Activated naive CD4-positive, alpha-beta T cell treated with anti-CD3 and anti-CD28 coated beads, Interleukin-2, amount 50 U/mL, for 72 hours (primary cell): Measurements from ENCODE around the gene PHKG2. TPM values are rescaled to one million over a fixed set of nuclear protein-coding genes. Genes with fewer than 3 reads are reported as not detected.

Experiments used
- ATAC-seq, 2 donors: fragments of 150-1000 bp; cut with Tn5 transposase; 2 replicates each; pipeline ENCODE4 v1.10.0; 2021; ENCODE audit warnings: mild to moderate bottlenecking in 2 of 2, moderate library complexity in 2 of 2
- DNase-seq, 2 donors: peaks; one replicate each; pipeline ENCODE4 v3.0.0; 2021 to 2022; ENCODE audit warnings: low spot score in 2 of 2
- H3K27ac Mint-ChIP-seq, 2 donors: one replicate each; pipeline ENCODE4 v1.8.0; 2022; ENCODE audit warnings: mild to moderate bottlenecking in 2 of 2, mixed read lengths in 2 of 2
- H3K36me3 Mint-ChIP-seq, 2 donors: one replicate each; pipeline ENCODE4 v1.8.0; 2022; ENCODE audit warnings: mixed read lengths in 2 of 2
- H3K9me3 Mint-ChIP-seq, 2 donors: one replicate each; pipeline ENCODE4 v1.8.0; 2022; ENCODE audit warnings: mixed read lengths in 2 of 2
- total RNA-seq, 2 donors: library from RNA; stranded (reverse); gene quantifications; one replicate each; pipeline ENCODE4 v1.2.3, GENCODE V29; 2022

The PHKG2 gene
- total RNA-seq, 2 donors from 2014 or later: 32.9 to 61.9 TPM

GRCh38 chr16:30722916-30723315 lies 25.3 kb upstream of the PHKG2 start:
- DNase-seq (no peak), ATAC-seq (no peak)
- Mint-ChIP-seq H3K27ac (peak overlapping the region in 1 of 2 donors; percentile 83), H3K9me3 (no peaks in the 10 kb centered on the region), H3K36me3 (peaks cover 17 to 35% of the 10 kb centered on the region in 2 donors)

DNA sequence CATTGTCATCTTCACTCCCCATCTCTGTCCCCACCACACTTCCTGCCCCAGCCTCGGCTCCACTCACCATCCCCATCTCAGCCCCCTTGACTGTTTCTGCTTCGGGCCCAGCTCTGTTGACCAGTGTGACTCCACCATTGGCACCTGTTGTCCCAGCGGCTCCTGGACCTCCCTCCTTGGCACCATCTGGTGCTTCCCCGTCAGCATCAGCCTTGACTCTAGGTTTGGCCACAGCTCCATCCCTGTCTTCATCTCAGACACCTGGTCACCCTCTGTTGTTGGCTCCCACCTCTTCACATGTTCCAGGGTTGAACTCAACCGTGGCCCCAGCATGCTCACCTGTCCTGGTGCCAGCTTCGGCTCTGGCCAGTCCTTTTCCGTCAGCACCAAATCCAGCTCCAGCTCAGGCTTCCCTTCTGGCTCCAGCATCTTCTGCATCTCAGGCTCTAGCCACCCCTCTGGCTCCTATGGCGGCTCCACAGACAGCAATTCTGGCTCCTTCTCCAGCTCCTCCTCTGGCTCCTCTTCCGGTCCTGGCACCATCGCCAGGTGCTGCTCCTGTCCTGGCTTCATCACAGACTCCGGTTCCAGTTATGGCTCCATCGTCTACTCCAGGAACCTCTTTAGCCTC lies 24.4 kb upstream of the PHKG2 start:
- H3K36me3 Mint-ChIP-seq: peaks cover 17 to 39% of the 10 kb centered on the region in 2 donors
- DNase-seq (no peak), ATAC-seq (no peak)
- no peaks in the 10 kb centered on the region for H3K9me3 Mint-ChIP-seq
- peak overlapping the region; percentile 16 to 83 for H3K27ac Mint-ChIP-seq

DNA sequence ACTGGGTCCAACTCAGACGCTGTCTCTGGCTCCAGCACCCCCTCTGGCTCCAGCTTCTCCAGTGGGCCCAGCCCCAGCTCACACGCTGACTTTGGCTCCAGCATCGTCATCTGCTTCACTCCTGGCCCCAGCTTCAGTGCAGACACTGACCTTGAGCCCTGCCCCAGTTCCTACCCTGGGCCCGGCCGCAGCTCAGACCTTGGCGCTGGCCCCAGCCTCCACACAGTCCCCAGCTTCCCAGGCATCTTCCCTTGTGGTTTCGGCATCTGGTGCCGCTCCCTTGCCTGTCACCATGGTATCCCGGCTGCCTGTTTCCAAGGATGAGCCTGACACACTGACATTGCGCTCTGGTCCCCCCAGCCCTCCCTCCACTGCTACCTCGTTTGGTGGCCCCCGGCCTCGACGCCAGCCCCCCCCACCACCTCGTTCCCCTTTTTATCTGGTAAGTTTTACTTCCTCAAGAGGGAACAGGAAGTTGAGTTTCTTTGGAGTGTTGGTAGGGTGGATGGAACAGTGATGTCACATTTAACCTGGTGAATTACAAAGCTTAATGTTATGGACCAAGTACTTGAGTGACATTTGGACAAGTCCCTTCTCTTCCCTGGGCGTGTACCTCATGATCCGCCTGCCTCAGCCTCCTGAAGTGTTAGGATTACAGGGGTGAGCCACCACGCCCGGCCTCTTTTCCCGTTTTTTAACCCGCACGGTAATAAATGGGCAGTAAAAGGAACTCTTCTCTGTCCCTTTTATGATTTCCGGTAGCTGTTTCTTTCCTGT lies 23.4 kb upstream of the PHKG2 start:
- H3K9me3 Mint-ChIP-seq: no peaks in the 10 kb centered on the region
- ATAC-seq (no peak), DNase-seq (no peak)
- peaks cover 17 to 45% of the 10 kb centered on the region in 2 donors for H3K36me3 Mint-ChIP-seq
- peak overlapping the region; percentile 73 to 83 for H3K27ac Mint-ChIP-seq

DNA sequence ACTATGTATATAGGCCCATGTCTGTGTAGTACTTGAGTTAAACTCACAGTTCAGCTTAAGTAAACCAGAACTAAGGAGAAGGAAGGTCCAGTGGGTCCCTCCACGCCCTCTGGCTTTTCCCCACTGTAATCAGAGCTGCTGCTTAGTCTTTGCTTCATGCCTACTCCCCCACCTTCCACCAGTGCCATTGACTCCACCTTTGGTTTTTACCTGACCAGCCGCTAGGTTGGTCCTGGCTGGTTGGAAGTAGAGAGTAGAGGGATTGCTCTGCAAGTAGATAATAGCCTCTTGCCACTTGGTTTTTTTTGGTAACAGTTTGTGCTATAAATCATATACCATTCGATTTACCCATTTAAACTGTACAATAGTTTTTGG lies 22.8 kb upstream of the PHKG2 start:
- no peaks in the 10 kb centered on the region for H3K9me3 Mint-ChIP-seq
- no peak for DNase-seq
- ATAC-seq: no peak
- H3K27ac Mint-ChIP-seq: peak overlapping the region; percentile 28 to 73
- peaks cover 17 to 44% of the 10 kb centered on the region in 2 donors for H3K36me3 Mint-ChIP-seq

- H3K27ac Mint-ChIP-seq: peak overlapping the region in 1 of 2 donors; percentile 18
- no peak for DNase-seq
- H3K9me3 Mint-ChIP-seq: no peaks in the 10 kb centered on the region
- ATAC-seq: no peak
- H3K36me3 Mint-ChIP-seq: peaks cover 14 to 40% of the 10 kb centered on the region in 2 donors
Measured at GRCh38 chr16:30728321-30728720, 19.9 kb upstream of the PHKG2 start.

DNA sequence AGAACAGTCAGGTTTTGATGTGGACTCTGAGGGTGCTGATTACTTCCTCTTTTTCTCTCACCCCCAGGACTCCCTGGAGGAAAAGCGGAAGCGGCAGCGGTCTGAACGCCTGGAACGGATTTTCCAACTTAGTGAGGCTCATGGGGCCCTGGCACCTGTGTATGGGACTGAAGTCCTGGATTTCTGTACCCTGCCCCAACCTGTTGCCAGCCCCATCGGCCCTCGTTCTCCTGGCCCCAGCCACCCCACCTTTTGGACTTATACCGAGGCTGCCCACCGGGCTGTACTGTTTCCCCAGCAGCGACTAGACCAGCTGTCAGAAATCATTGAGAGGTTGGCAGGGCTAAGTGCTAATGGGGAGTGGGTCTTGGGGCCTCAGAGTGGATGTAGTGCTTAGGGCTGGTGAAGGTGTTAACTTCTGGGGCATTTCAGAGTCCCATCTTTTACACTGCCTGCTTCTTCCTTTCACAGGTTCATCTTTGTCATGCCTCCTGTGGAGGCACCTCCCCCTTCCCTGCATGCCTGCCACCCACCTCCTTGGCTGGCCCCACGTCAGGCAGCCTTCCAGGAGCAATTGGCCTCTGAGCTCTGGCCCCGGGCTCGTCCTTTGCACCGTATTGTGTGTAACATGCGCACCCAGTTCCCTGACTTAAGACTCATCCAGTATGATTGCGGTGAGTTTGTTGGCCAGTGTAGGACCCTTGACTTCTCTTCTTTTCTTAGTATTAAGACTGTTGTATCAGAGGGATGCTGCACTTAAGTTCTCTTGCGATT lies 19.1 kb upstream of the PHKG2 start:
- H3K9me3 Mint-ChIP-seq: no peaks in the 10 kb centered on the region
- DNase-seq: no peak
- peaks cover 11 to 32% of the 10 kb centered on the region in 2 donors for H3K36me3 Mint-ChIP-seq
- no peak overlapping the region for H3K27ac Mint-ChIP-seq
- no peak for ATAC-seq

GRCh38 chr16:30731411-30731810 lies 16.8 kb upstream of the PHKG2 start:
- Mint-ChIP-seq H3K9me3 (no peaks in the 10 kb centered on the region), H3K27ac (peak overlapping the region; percentile 29 to 35), H3K36me3 (peaks cover 5 to 22% of the 10 kb centered on the region in 2 donors)
- ATAC-seq (peak; percentile 51 to 61), DNase-seq (no peak)

DNA sequence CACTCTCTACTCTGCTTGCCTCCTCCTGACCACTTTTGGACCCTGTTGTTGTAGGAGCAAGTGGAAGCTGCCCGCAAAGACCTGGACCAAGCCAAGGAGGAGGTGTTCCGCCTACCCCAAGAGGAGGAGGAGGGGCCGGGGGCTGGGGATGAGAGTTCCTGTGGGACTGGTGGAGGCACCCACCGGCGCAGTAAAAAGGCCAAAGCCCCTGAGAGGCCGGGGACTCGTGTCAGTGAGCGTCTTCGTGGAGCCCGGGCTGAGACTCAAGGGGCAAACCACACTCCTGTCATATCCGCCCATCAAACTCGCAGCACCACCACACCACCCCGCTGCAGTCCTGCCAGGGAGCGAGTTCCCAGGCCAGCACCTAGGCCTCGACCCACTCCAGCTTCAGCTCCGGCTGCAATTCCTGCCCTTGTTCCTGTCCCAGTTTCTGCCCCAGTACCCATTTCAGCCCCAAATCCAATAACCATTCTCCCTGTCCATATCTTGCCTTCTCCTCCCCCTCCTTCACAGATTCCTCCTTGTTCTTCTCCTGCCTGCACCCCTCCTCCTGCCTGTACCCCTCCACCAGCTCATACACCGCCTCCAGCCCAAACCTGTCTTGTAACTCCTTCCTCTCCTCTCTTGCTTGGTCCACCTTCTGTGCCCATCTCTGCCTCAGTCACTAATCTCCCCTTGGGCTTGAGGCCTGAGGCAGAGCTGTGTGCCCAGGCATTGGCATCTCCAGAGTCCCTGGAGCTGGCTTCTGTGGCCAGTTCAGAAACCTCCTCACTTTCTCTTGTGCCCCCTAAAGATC lies 11.0 kb upstream of the PHKG2 start:
- peak overlapping the region; percentile 3 to 9 for H3K27ac Mint-ChIP-seq
- H3K36me3 Mint-ChIP-seq: peaks cover 17 to 20% of the 10 kb centered on the region in 2 donors
- ATAC-seq (no peak), DNase-seq (no peak)
- H3K9me3 Mint-ChIP-seq: no peaks in the 10 kb centered on the region

- H3K9me3 Mint-ChIP-seq: no peaks in the 10 kb centered on the region
- H3K36me3 Mint-ChIP-seq: peaks cover 17 to 21% of the 10 kb centered on the region in 2 donors
- H3K27ac Mint-ChIP-seq: peak overlapping the region in 1 of 2 donors; percentile 3
- no peak for DNase-seq
- ATAC-seq: no peak
Measured at GRCh38 chr16:30737794-30738648, 10.2 kb upstream of the PHKG2 start.

DNA sequence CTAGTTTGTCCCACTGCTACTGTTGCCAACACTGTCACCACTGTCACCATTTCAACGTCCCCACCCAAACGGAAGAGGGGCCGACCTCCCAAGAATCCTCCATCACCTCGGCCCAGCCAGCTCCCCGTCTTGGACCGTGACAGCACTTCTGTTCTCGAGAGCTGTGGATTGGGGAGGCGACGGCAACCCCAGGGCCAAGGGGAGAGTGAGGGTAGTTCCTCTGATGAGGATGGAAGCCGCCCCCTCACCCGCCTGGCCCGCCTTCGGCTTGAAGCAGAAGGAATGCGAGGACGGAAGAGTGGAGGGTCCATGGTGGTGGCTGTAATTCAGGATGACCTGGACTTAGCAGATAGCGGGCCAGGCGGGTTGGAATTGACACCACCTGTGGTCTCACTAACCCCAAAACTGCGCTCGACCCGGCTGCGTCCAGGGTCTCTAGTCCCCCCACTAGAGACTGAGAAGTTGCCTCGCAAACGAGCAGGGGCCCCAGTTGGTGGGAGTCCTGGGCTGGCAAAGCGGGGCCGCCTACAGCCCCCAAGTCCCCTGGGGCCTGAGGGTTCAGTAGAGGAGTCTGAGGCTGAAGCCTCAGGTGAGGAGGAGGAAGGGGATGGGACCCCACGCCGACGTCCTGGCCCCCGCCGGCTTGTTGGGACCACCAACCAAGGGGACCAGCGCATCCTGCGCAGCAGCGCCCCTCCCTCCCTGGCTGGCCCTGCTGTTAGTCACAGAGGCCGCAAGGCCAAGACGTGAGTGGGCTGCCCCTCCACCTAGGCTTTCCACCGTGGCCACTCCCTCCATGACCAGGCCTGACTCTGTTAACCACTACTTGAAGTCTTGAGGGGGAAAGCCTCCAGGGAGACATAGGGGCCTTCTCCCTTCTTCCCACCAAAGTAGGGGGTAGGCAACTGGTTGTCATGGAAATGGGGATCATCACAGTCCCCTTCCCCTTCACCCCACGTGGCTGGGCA lies 9.0 kb upstream of the PHKG2 start:
- no peaks in the 10 kb centered on the region for H3K9me3 Mint-ChIP-seq
- DNase-seq (no peak), ATAC-seq (no peak)
- peak overlapping the region; percentile 3 to 9 for H3K27ac Mint-ChIP-seq
- peaks cover 16 to 24% of the 10 kb centered on the region in 2 donors for H3K36me3 Mint-ChIP-seq

DNA sequence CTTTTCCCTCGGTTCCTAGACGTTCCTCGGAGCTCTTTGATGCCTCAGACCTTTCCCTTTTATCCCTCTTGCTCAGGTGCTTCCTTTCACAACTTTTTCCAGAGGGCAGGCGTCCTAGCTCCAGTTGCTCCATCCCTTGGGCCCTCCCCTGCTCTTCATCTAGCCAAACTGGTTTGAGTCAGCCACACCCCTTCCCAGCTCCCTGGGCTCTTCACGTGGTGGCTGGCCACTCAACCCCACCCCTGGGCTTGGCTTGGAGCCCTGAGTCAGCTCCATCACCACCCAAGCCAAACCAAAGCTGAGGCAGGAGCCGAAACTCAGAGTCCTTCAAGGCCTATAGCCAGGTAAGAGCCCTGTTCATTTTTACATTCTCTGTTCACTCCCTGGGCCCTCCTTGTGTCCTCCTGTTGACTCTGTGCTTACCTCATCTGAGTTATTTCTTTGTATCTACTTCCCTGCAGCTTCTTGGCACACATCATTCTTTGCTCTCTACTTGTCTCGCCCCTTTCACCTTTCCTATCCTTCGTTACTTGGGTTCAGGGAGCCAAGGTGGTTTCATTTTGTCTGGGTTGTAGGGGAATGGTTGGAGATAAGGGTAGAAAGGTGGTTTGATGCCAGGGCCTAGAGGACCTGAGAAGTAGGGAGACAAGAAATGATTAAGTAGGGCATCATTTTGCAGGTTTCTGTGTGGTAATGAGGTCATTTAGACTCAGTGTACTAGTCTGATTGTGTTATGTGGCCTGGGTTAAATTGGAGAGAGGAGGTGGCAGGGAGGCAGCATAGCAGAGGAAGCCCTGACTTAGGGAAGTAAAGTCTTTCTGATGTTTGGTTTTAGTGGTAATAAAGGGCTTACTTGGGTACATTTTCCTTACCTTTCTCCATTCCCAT lies 7.6 kb upstream of the PHKG2 start:
- H3K36me3 Mint-ChIP-seq: peaks cover 16 to 24% of the 10 kb centered on the region in 2 donors
- DNase-seq (no peak), ATAC-seq (peak; percentile 49 to 74)
- no peaks in the 10 kb centered on the region for H3K9me3 Mint-ChIP-seq
- H3K27ac Mint-ChIP-seq: peak overlapping the region; percentile 13 to 15

GRCh38 chr16:30741461-30741914 lies 6.7 kb upstream of the PHKG2 start:
- DNase-seq (no peak), ATAC-seq (no peak)
- no peaks in the 10 kb centered on the region for H3K9me3 Mint-ChIP-seq
- peaks cover 16 to 18% of the 10 kb centered on the region in 2 donors for H3K36me3 Mint-ChIP-seq
- H3K27ac Mint-ChIP-seq: peak overlapping the region; percentile 39 to 47

GRCh38 chr16:30743716-30744115 lies 4.5 kb upstream of the PHKG2 start:
- H3K27ac Mint-ChIP-seq: peak overlapping the region; percentile 37 to 86
- no peaks in the 10 kb centered on the region for H3K9me3 Mint-ChIP-seq
- DNase-seq (no peak), ATAC-seq (no peak)
- H3K36me3 Mint-ChIP-seq: peaks cover 13 to 22% of the 10 kb centered on the region in 2 donors

DNA sequence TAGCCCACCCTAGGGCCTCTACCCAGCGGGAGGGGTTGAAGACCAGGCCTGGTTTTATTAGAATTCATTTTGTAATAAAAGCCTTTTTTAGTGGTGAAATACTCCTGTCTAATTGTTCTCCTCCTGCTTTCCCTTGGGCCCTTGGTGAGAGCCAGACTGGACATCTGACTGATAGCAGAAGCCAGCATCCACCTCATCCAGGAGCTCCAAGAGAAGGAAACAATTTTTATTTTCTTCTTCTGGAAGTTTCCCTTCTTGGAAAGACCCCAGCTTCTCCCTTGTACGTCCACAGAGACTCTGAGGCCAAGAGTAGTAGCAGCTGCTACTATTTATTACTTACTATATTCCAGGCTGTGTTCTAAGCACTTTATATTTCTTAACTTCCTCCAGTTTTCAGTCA lies 4.0 kb upstream of the PHKG2 start:
- Mint-ChIP-seq H3K9me3 (no peaks in the 10 kb centered on the region), H3K36me3 (peaks cover 15 to 24% of the 10 kb centered on the region in 2 donors), H3K27ac (no peak overlapping the region)
- ATAC-seq (no peak), DNase-seq (no peak)
